Measurements from ENCODE around the gene CTBP2. TPM values are rescaled to one million over a fixed set of nuclear protein-coding genes. Genes with fewer than 3 reads are reported as not detected.
"Not testable (repeated sequence)": the region's sequence is repeated elsewhere in the genome, so short reads cannot be mapped to it uniquely, and the experiment has no call there.

The CTBP2 gene
- total RNA-seq, 2 experiments from 2014 or later, result 0.27 to 0.29 TPM

DNA sequence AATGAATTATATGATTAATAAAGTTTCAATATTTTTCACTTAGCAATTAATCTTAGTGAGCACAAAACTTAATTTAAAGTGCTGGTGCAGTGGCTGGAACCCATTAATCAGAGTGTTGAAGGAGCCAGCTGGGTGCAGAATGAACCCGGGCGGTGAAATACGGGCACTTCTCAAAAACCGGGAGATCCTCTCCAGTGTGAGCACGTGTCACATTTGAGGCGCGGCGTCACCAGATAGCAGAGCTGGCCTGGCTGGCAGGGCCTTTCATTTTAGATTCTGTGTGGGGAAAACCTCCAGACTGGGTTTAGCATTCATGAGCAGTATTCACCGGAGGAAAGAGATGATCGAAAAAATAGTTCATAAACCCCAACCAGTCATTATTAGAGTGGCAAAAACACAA is 34.5 kb upstream of the CTBP2 start:
- DNase-seq, result no peak
- H3K9me3 Mint-ChIP-seq, result no peaks in the 10 kb centered on the region
- no peaks in the 10 kb centered on the region for H3K27me3 Mint-ChIP-seq
- POLR2A ChIA-PET, result no interaction called here
- no peak overlapping the region for H3K27ac Mint-ChIP-seq
- CTCF ChIA-PET, result no interaction called here
- no peaks in the 10 kb centered on the region for H3K36me3 Mint-ChIP-seq
- H3K4me1 Mint-ChIP-seq (ENCODE audit: low read depth), result no peaks in the 10 kb centered on the region
- intact Hi-C loops (cut with micrococcal nuclease), result no loop called here
- no peak overlapping the region for H3K4me3 Mint-ChIP-seq

DNA sequence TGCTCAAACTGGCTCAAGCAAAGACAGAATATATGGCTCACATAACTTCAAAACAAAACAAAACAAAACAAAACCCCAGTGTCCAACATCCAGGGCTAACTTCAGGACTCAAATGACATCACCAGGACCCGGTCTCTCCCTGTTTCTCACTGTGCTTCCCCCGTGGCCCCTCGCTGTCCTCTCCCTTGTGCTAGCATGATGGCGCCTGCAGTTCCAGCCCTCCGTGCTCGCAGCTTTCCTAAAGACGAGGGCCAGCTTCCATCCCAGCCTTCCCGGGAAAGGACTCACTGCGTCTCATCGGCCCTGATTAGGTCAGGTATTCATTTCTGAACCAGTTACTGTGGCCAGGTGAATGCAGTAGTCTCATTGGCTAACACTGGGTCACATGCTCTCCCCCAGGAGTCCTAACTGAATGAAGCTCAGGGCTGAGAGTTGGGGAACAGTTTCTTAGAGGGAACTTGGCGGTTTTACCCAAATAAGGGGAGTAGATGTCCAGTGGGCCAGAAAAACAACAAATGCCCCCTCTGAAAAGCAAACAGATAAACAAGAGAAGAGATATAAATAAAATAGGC is 33.0 kb upstream of the CTBP2 start:
- no peak overlapping the region for H3K27ac Mint-ChIP-seq
- no peak overlapping the region for H3K4me3 Mint-ChIP-seq
- ChIA-PET CTCF (no interaction called here), POLR2A (no interaction called here)
- H3K36me3 Mint-ChIP-seq, result no peaks in the 10 kb centered on the region
- H3K9me3 Mint-ChIP-seq, result no peaks in the 10 kb centered on the region
- intact Hi-C loops (cut with micrococcal nuclease), result no loop called here
- no peaks in the 10 kb centered on the region for H3K27me3 Mint-ChIP-seq
- DNase-seq, result no peak
- no peaks in the 10 kb centered on the region for H3K4me1 Mint-ChIP-seq (ENCODE audit: low read depth)

DNA sequence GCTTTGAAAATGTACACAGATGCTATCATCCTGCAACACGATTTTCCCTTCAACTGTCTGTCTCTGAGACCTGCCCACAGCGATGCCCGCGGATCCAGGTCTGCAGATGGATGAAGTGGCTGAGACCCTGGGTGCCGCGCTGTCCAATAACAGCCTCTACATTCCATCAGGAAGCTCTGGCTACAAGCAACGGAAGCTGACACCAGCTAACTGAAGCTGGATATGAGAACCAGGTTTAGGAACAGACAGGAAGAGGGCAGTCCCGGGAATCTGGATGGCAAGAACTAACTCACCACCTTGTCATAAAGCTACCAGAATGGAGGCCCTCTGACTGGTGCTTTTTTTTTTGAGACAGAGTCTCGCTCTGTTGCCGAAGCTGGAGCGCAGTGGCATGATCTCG is 32.3 kb upstream of the CTBP2 start:
- DNase-seq, result no peak
- Mint-ChIP-seq H3K27ac (no peak overlapping the region), H3K4me1 (ENCODE audit: low read depth) (no peaks in the 10 kb centered on the region), H3K36me3 (no peaks in the 10 kb centered on the region), H3K9me3 (no peaks in the 10 kb centered on the region), H3K4me3 (no peak overlapping the region), H3K27me3 (no peaks in the 10 kb centered on the region)
- CTCF ChIA-PET, result no interaction called here
- POLR2A ChIA-PET, result no interaction called here
- intact Hi-C loops (cut with micrococcal nuclease), result no loop called here

DNA sequence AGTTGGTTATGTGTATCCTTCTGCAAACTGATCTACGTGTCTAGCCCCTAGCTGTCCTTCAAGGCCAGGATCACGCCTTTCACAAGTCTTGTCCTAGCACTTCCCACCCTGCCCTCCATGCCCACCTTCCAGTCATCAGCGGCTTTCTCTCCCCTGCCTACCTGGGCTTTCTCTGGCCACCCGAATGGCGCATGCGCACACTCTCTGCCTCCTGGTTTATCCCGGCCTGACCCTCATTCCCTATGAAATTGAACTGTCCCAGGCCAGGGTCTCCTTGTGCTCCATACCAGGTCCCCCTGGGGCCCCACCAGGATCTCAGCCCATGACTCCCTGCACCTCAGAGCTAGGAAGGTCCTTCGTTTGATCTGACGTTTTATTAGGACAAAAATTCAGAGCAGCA is 31.6 kb upstream of the CTBP2 start:
- Mint-ChIP-seq H3K4me1 (ENCODE audit: low read depth) (no peaks in the 10 kb centered on the region), H3K27ac (no peak overlapping the region), H3K36me3 (no peaks in the 10 kb centered on the region), H3K4me3 (no peak overlapping the region), H3K27me3 (no peaks in the 10 kb centered on the region), H3K9me3 (no peaks in the 10 kb centered on the region)
- POLR2A ChIA-PET, result no interaction called here
- DNase-seq, result no peak
- intact Hi-C loops (cut with micrococcal nuclease), result no loop called here
- CTCF ChIA-PET, result no interaction called here

DNA sequence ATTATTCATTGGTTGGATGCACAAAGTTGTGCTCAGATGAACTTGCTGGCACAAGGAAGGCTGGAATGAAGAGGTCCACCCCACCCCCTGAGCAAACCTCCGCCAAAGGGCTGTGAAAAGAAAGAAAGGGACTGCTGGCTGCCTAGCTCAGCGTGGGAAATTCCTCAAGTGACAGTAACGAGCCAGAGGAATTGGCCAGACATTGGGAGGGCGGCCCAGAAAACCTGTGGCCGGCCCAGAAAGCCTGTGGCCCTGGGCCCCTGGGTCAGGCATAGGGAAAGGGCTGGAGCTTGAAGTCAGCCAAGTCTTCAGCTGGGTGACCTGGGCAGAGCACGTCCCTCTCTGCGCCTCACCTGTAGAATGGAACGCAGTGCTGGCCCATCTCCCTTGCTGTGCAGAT is 30.6 kb upstream of the CTBP2 start:
- H3K27me3 Mint-ChIP-seq, result peaks cover under 1% of the 10 kb centered on the region
- CTCF ChIA-PET, result interaction anchor here (1.0 kb wide), 1 partner anchor 199 kb away, joined by 4 read pairs; no protein-coding TSS in a partner anchor
- POLR2A ChIA-PET, result no interaction called here
- H3K4me1 Mint-ChIP-seq (ENCODE audit: low read depth), result no peaks in the 10 kb centered on the region
- intact Hi-C loops (cut with micrococcal nuclease), result no loop called here
- H3K9me3 Mint-ChIP-seq, result no peaks in the 10 kb centered on the region
- H3K27ac Mint-ChIP-seq, result no peak overlapping the region
- no peak overlapping the region for H3K4me3 Mint-ChIP-seq
- H3K36me3 Mint-ChIP-seq, result no peaks in the 10 kb centered on the region
- no peak for DNase-seq

DNA sequence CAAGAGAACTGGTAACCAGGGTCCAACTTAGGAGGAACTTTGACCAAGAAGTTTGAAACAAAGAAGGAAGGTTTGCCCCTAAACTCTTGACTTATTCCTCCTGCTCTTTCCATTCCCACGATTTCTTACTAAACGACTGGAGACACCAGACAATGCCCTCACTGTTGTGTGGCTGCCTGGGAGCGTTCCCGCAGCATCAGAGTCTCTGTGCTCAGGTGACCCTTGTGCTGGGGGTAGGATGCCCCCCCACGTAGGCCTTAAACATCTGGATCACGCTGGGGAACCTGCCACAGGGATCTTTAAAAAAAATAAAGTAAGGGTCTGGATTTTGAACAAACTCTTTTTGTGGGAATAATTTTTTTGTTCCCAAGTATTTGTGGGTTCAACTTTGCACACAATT is 30.1 kb upstream of the CTBP2 start:
- ChIA-PET POLR2A (no interaction called here), CTCF (interaction anchor here (1.0 kb wide), 1 partner anchor 198 kb away, joined by 4 read pairs; no protein-coding TSS in a partner anchor)
- Mint-ChIP-seq H3K4me1 (ENCODE audit: low read depth) (no peaks in the 10 kb centered on the region), H3K9me3 (no peaks in the 10 kb centered on the region), H3K27me3 (peaks cover 4% of the 10 kb centered on the region), H3K4me3 (no peak overlapping the region), H3K36me3 (no peaks in the 10 kb centered on the region), H3K27ac (no peak overlapping the region)
- DNase-seq, result no peak
- intact Hi-C loops (cut with micrococcal nuclease), result no loop called here

DNA sequence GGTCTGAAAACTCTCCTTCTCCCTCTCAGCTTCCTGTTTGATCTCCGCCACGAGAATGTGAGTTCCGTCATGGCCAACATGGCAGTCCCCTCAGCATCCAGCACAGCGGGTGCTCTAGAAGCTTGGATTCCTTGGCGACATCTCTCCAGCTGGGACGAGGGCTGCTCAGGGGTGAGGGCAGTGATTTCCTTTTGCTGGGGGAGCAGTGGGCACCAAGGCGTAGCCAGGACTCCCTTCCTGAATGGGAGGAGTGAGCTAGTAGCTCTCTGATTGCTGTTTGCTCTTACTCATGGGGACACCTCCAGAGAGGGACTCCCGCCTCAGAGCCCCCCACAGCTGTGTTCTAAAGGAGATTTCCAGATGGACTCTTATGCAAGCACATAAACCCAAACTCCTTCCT is 28.8 kb upstream of the CTBP2 start:
- no peak for DNase-seq
- Mint-ChIP-seq H3K27ac (no peak overlapping the region), H3K36me3 (no peaks in the 10 kb centered on the region), H3K9me3 (no peaks in the 10 kb centered on the region), H3K27me3 (peaks cover 9% of the 10 kb centered on the region), H3K4me1 (ENCODE audit: low read depth) (no peaks in the 10 kb centered on the region), H3K4me3 (no peak overlapping the region)
- intact Hi-C loops (cut with micrococcal nuclease), result no loop called here
- ChIA-PET CTCF (no interaction called here), POLR2A (no interaction called here)

DNA sequence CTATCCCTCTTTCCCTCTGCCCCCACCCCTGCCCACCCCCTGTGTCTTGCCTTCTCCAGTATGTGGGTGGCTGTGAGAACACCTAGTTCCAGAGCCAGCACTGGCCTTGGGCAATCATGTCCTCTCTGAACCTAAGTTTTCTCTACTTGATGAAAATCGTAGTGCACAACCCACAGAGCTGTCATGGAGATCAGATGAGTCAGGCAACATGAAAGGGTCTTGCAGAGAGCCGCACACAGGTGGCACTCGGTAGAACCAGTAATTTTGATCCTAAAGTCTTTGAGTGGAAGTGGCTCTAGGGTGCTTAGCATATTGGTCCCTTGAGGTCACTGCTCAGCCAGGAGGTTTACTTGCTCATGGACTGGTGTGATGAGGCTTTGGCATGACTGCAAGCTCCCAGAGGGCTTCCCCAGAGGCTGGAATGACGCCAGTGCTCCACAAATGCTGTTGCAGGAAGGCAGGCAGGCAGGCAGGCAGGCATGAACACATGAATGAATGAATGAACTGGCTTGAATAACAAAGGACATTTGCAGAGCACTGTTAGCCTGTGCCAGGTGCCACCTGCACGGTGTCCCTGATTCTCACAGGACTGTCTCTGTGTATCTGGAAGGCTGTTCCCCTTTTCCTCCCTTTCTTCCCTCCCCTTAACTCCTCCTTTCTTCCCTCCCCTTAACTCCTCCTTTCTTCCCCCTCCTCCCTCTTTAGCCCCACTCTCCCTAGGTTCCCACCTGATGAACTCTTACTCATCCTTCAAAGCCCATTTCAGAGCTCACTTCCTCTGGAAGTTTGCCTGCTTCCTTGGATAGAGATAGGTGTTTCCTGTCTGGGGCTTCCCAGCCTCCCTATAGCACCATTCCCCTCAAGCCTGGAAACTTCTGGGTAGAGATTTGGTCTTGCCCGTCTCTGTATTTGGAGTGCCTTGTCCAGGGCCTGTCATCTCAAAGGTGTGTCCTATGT is 27.2 kb upstream of the CTBP2 start:
- peaks cover 9% of the 10 kb centered on the region for H3K27me3 Mint-ChIP-seq
- H3K9me3 Mint-ChIP-seq, result no peaks in the 10 kb centered on the region
- ChIA-PET CTCF (no interaction called here), POLR2A (no interaction called here)
- no peak overlapping the region for H3K4me3 Mint-ChIP-seq
- no peaks in the 10 kb centered on the region for H3K36me3 Mint-ChIP-seq
- intact Hi-C loops (cut with micrococcal nuclease), result no loop called here
- no peak overlapping the region for H3K27ac Mint-ChIP-seq
- no peaks in the 10 kb centered on the region for H3K4me1 Mint-ChIP-seq (ENCODE audit: low read depth)
- no peak for DNase-seq

DNA sequence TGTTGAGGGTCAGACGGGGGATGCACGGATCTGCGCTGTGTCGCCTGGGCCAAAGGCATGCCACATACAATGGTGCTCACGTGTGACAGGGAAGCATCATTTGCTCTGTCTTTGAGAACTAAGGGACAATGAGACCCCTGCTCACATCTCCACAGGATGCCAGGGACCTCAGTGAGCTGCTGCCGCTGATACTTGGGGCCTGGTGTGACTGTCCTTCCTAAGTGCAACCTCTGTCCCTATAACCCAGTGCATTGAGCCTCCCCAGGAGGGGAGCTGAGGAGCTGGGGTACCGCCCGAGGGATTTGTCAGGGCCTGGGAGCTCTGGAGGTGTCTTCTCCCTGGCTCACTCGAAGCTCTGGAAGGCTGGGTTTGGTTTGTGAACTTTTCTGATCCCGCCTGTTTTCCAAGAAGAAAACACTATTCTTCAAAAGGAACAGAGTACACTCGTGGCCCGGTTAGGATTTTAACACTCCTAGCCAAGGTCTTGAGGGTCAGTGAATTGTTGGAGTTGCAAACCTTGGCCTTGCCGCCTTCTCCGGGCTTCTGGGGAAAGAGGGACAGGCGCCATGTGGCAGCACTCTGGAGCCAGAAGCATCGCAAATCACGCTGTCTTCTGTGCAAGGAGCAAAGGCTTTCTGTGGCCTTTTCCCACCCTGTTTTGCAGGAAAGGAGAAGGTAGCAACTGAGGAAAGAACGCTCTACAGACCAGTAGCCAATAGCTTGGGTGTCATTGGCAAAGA is 26.2 kb upstream of the CTBP2 start:
- Mint-ChIP-seq H3K27me3 (peaks cover 9% of the 10 kb centered on the region), H3K36me3 (no peaks in the 10 kb centered on the region), H3K27ac (no peak overlapping the region), H3K9me3 (no peaks in the 10 kb centered on the region), H3K4me1 (ENCODE audit: low read depth) (no peaks in the 10 kb centered on the region), H3K4me3 (no peak overlapping the region)
- DNase-seq, result no peak
- CTCF ChIA-PET, result no interaction called here
- intact Hi-C loops (cut with micrococcal nuclease), result no loop called here
- POLR2A ChIA-PET, result no interaction called here

DNA sequence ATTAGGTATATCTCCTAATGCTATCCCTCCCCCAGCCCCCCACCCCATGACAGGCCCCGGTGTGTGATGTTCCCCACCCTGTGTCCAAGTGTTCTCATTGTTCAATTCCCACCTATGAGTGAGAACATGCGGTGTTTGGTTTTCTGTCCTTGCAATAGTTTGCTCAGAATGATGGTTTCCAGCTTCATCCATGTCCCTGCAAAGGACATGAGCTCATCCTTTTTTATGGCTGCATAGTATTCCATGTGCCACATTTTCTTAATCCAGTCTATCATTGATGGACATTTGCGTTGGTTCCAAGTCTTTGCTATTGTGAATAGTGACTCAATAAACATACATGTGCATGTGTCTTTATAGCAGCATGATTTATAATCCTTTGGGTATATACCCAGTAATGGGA is 18.7 kb upstream of the CTBP2 start:
- intact Hi-C loops (cut with micrococcal nuclease); H3K4me1 Mint-ChIP-seq (ENCODE audit: low read depth); H3K27me3 Mint-ChIP-seq; H3K27ac Mint-ChIP-seq; DNase-seq; POLR2A ChIA-PET; H3K36me3 Mint-ChIP-seq; H3K9me3 Mint-ChIP-seq; CTCF ChIA-PET; H3K4me3 Mint-ChIP-seq: not testable (repeated sequence)

DNA sequence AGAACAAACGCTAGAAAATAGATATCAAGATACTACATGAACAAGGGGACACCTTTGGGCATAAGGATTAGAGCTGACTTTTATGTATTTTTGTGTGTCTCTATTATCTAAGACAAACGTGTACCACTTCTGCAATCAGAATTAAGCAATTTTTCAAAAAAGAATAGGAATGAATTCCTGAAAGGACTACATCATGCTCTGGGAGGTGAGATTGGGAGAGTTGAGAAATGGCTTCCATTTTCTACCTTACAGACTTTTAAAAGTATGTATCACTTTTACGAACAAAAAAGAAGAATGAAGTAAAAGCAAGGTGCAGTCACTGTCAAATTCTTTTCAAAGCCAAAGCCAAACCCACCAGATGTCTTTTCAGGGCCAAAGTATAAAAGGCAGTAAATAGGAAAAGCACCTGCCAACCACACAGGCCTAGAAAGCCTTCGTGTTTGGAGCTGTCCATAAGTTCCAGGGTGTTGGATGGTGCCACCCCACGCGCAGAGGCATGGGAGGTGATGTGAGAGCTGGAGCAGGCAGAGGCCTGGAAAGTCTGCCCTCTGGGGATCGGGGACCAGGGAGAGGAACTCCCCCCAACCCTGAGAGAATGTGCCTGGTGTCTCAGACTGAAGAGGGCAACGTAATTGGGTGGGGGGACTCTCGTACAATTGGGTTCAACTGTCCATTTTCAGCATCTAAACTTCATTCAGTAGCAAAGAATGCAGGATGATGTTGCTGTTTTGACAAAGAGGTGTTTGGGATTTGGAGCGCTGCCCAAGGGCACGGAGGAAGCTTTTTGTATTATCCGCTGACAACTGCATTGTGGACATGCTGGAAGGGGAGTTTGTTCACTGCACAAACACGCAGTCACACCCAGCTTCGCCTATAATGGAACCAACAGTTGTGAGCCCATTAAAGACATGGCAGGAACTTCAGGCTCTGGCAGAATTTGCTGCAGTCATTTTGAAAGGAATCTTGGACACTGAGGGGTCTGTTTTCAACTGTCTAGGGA is 17.6 kb upstream of the CTBP2 start:
- no peaks in the 10 kb centered on the region for H3K36me3 Mint-ChIP-seq
- peaks cover 5% of the 10 kb centered on the region for H3K27me3 Mint-ChIP-seq
- H3K9me3 Mint-ChIP-seq, result peaks cover 6% of the 10 kb centered on the region
- no peak overlapping the region for H3K4me3 Mint-ChIP-seq
- no peak for DNase-seq
- no peak overlapping the region for H3K27ac Mint-ChIP-seq
- ChIA-PET CTCF (no interaction called here), POLR2A (no interaction called here)
- H3K4me1 Mint-ChIP-seq (ENCODE audit: low read depth), result no peaks in the 10 kb centered on the region
- intact Hi-C loops (cut with micrococcal nuclease), result no loop called here

DNA sequence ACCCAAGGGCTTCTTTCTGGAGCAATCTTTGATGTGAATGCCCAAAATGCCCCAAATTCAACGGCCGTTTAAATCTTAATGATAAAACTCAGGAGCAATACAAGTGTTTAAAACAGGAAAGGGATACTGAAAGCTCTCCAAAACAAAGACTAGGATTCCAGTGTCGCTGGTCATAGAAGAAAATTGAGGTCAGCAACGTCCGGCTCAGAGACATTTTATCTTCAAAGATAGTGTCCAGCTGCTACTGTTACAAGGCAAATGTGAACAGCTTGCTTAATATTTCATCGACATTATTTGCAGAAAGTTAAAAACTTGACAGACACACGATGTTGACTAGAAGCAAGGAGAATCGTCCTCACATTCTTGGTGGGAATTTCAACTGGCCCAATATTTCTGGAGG is 15.4 kb upstream of the CTBP2 start:
- Mint-ChIP-seq H3K4me1 (ENCODE audit: low read depth) (no peaks in the 10 kb centered on the region), H3K4me3 (no peak overlapping the region), H3K27ac (no peak overlapping the region), H3K27me3 (peaks cover 5% of the 10 kb centered on the region), H3K9me3 (peaks cover 6% of the 10 kb centered on the region), H3K36me3 (no peaks in the 10 kb centered on the region)
- intact Hi-C loops (cut with micrococcal nuclease), result no loop called here
- no peak for DNase-seq
- CTCF ChIA-PET, result no interaction called here
- POLR2A ChIA-PET, result no interaction called here

Data from activated CD4-positive, alpha-beta memory T cell treated with anti-CD3 and anti-CD28 coated beads for 36 hours (primary cell).